ENCODE data around the gene ANTXR1. TPM values are rescaled to one million over a fixed set of nuclear protein-coding genes. Genes with fewer than 3 reads are reported as not detected.

The ANTXR1 gene
- total RNA-seq, 1 experiment from 2014 or later, result 0.66 TPM

GRCh38 chr2:69088466-69088865 lies 75.5 kb downstream of the ANTXR1 start:
- Mint-ChIP-seq H3K4me1 (ENCODE audit: low read depth, unreplicated experiment) (peaks cover 3% of the 10 kb centered on the region), H3K4me3 (ENCODE audit: low read depth, unreplicated experiment) (no peak overlapping the region), H3K27ac (ENCODE audit: unreplicated experiment) (no peak overlapping the region), H3K9me3 (ENCODE audit: low read depth, unreplicated experiment) (no peaks in the 10 kb centered on the region), H3K36me3 (ENCODE audit: insufficient read depth, unreplicated experiment) (peaks cover 1% of the 10 kb centered on the region), H3K27me3 (ENCODE audit: unreplicated experiment) (peaks cover 42% of the 10 kb centered on the region)
- intact Hi-C loops (cut with micrococcal nuclease; ENCODE audit: unreplicated experiment), result no loop called here
- CTCF ChIA-PET, result no interaction called here
- TF ChIP-seq CTCF (IDR thresholded peaks at IDR 0.05; ENCODE audit: unreplicated experiment), result no peak
- no peak for DNase-seq
- BruUV-seq (replicated peaks), result no TSS peak

GRCh38 chr2:69089266-69089665 lies 76.3 kb downstream of the ANTXR1 start:
- no peak for DNase-seq
- no peak for TF ChIP-seq CTCF (IDR thresholded peaks at IDR 0.05; ENCODE audit: unreplicated experiment)
- CTCF ChIA-PET, result interaction anchor here (0.6 kb wide), 1 partner anchor 71 kb away, joined by 3 read pairs; no protein-coding TSS in a partner anchor
- intact Hi-C loops (cut with micrococcal nuclease; ENCODE audit: unreplicated experiment), result no loop called here
- BruUV-seq (replicated peaks), result no TSS peak
- Mint-ChIP-seq H3K4me1 (ENCODE audit: low read depth, unreplicated experiment) (no peaks in the 10 kb centered on the region), H3K27ac (ENCODE audit: unreplicated experiment) (no peak overlapping the region), H3K9me3 (ENCODE audit: low read depth, unreplicated experiment) (no peaks in the 10 kb centered on the region), H3K4me3 (ENCODE audit: low read depth, unreplicated experiment) (no peak overlapping the region), H3K36me3 (ENCODE audit: insufficient read depth, unreplicated experiment) (no peaks in the 10 kb centered on the region), H3K27me3 (ENCODE audit: unreplicated experiment) (peaks cover 42% of the 10 kb centered on the region)

GRCh38 chr2:69089998-69090397 lies 77.0 kb downstream of the ANTXR1 start:
- Mint-ChIP-seq H3K4me1 (ENCODE audit: low read depth, unreplicated experiment) (no peaks in the 10 kb centered on the region), H3K27ac (ENCODE audit: unreplicated experiment) (no peak overlapping the region), H3K4me3 (ENCODE audit: low read depth, unreplicated experiment) (no peak overlapping the region), H3K9me3 (ENCODE audit: low read depth, unreplicated experiment) (no peaks in the 10 kb centered on the region), H3K36me3 (ENCODE audit: insufficient read depth, unreplicated experiment) (no peaks in the 10 kb centered on the region), H3K27me3 (ENCODE audit: unreplicated experiment) (peaks cover 49% of the 10 kb centered on the region)
- TF ChIP-seq CTCF (IDR thresholded peaks at IDR 0.05; ENCODE audit: unreplicated experiment), result no peak
- CTCF ChIA-PET, result no interaction called here
- BruUV-seq (replicated peaks), result no TSS peak
- intact Hi-C loops (cut with micrococcal nuclease; ENCODE audit: unreplicated experiment), result no loop called here
- no peak for DNase-seq

- Mint-ChIP-seq H3K36me3 (ENCODE audit: insufficient read depth, unreplicated experiment) (no peaks in the 10 kb centered on the region), H3K27ac (ENCODE audit: unreplicated experiment) (no peak overlapping the region), H3K4me1 (ENCODE audit: low read depth, unreplicated experiment) (no peaks in the 10 kb centered on the region), H3K4me3 (ENCODE audit: low read depth, unreplicated experiment) (no peak overlapping the region), H3K9me3 (ENCODE audit: low read depth, unreplicated experiment) (no peaks in the 10 kb centered on the region), H3K27me3 (ENCODE audit: unreplicated experiment) (peaks cover 57% of the 10 kb centered on the region)
- BruUV-seq (replicated peaks), result no TSS peak
- intact Hi-C loops (cut with micrococcal nuclease; ENCODE audit: unreplicated experiment), result no loop called here
- CTCF ChIA-PET, result no interaction called here
- TF ChIP-seq CTCF (IDR thresholded peaks at IDR 0.05; ENCODE audit: unreplicated experiment), result no peak
- DNase-seq, result no peak
Measured at GRCh38 chr2:69090820-69091219, 77.8 kb downstream of the ANTXR1 start.

Measured in Calu3 (cell line).